ENCODE measurements around the gene ZNF480. TPM values are rescaled to one million over a fixed set of nuclear protein-coding genes. Genes with fewer than 3 reads are reported as not detected.
"Not testable (repeated sequence)": the region's sequence is repeated elsewhere in the genome, so short reads cannot be mapped to it uniquely, and the experiment has no call there.

ZNF480 gene
- total RNA-seq, 1 donor from 2014 or later: 4.6 TPM

DNA sequence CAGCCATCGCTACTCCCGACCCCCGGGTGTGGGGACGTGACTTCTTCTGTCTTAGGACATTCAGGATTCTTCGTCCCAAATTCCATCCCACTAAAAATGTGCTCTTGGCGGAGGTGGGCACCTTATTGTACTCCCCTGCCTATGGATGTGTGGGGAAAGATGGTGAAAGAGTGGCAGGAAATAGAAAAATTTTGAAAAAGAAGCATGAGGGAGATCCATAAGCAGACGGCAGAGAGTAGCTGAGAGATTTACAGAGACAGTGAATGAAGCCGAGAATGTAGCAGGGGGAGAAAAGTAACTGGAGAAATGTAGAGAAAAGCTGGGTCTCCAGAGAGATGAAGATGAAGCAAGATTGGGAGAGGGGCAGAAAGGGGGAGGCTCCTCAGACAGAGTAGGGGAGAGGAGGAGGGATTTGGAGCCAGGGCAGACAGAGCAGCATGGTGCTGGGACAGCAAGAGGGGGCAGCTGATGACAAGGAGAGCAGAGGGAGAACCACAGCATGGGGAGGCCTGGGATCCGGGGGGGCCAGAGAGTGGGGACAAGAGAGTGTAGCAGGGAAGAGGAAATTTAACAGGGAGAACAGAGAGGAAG, 39.9 kb downstream of the ZNF480 start:
- no peak for ATAC-seq
- no peak for DNase-seq (ENCODE audit: low spot score)

DNA sequence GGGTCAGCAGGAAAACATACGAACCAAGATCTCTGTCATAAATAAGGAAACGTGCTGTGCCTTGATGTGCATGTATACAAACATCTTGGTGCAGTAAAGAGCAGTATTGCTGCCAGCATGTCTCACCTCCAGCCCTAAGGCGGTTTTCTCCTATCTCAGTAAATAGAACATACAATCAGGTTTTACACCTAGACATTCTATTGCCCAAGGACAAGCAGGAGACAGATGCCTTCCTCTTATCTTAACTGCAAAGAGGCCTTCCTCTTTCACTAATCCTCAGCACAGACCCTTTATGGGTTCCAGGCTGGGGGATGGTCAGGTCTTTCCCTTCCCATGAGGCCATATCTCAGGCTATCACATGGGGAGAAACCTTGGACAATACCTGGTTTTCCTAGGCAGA, 42.1 kb downstream of the ZNF480 start:
- not testable (repeated sequence) for DNase-seq (ENCODE audit: low spot score); ATAC-seq

DNA sequence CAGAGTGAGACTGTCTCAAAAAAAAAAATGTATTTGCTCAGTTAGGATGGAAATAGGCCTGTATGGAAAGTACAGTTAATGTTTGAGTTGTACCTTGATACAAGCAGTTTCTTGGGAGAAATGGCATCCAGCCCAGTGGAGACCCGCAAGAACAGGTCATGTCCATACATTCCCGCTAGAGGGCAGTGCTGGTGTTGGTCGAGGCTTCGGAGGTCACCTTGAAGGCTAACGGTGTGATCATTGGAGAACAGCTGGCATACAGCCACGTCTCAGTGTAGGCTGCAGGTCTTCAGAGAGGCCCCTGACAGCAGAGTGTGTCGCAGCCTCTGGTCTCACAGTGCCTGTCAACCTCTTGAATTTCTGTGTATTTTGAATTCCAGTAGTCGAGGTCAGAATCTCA, 46.6 kb downstream of the ZNF480 start:
- ATAC-seq (no peak), DNase-seq (ENCODE audit: low spot score) (no peak)

DNA sequence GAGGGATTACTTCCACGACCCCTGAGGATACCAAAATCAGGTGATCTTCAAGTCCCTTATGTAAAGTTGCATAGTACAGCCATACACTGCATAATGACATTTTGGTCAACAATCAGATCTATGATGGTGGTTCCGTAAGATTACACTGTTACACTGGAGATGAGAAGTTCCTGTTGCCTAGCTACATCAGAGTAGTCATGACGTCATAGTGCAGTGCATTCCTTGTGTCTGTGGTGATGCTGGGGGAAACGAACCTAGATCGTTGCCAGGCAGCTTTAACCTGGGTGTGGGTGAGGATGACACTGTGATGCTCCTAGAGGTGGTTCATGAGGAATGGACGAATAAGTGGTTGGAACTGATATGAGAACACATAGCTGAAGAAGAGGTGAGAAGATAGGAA, 48.2 kb downstream of the ZNF480 start:
- ATAC-seq: no peak
- no peak for DNase-seq (ENCODE audit: low spot score)

DNA sequence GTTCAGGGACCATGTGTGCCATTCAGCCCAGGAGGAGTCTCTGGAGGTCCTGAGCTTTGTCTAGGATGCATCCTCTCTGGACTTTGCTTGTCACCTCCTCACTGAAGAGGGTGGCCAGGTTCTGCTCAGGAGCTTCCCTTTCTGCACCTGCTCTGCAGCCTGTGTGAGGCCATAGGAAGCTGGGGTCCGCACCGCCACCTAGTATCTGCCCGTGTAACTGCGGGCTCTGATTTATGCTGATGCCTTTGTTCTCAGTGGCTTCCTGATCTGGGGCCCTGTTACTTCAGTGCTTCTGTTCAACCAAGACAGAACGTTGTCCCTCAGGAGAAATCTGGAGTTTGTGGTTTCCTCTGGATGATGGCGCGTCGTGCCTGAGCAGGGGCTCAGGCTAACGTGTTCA, 54.5 kb downstream of the ZNF480 start:
- ATAC-seq (no peak), DNase-seq (ENCODE audit: low spot score) (no peak)

DNA sequence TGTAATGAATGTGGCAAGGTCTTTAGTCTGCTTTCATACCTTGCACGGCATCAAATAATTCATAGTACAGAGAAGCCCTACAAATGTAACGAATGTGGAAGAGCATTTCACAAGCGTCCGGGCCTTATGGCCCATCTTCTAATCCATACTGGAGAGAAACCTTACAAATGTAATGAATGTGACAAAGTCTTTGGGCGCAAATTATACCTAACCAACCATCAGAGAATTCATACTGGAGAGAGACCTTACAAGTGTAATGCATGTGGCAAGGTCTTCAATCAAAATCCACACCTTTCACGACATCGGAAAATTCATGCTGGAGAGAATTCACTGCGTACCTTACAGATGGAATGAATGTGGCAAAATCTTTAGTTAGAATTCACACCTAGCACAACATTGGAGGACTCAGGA, 69.5 kb downstream of the ZNF480 start:
- no peak for ATAC-seq
- no peak for DNase-seq (ENCODE audit: low spot score)

DNA sequence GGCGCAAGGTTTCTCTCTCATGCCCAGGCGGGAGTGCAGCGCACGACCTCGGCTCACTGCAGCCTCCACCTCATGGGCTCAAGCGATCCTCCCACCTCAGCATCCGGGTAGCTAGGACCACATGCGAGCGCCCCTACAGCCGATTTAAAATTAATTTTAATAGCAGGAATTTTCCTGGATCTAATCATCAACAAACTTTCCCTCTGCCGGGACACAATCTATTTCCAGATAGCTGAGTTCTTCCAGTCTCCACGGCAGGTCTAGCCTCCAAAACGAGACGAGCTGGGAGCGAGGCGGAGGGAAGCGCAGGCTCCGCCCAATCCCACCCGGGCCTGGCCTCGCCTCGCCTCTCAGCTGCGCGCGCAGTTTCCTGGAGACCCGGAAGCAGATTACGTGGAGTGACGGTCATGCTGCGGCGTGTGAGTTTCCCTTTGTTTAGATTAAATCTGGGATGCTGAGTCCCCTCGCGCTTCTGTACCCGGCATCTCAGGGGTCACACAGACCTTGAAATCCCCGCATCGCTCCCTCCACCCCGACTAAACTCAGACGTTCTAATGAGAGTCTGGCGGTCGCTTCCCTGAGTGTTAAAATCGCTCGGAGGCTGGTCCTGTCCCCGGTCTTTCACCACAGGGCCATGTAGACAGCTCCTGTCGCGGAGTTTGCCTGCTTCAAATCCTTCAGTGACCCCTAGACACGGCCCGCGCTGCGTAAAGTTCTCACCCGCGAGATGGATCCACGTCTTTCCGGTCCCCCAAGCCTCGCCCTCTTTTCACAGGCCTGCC, 72.8 kb downstream of the ZNF480 start, which contains the start of gene ZNF880:
ZNF880 (plus strand) TSS at position 365 of the 782 bp plus-strand sequence; CDS start at position 408, 43 bp downstream.
- peak; percentile 85 for ATAC-seq
- DNase-seq (ENCODE audit: low spot score): peak; percentile 73

DNA sequence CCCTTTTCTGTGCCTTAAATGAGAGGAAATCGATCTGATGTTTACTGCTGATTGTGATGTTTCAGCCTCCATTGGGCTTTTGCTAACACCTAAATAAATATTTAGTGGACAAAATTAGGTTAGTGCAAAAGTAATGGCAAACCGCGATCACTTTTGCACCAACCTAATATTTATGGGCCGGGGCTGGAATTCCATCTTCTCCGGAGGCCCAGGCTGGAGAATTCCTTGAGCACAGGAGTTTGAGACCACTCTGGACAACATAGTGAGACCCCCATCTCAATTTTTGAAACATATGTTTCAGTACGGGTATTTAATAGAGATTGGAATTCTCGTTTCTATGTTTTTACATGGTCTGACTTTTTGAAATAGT, 73.4 kb downstream of the ZNF480 start:
- DNase-seq (ENCODE audit: low spot score) (no peak), ATAC-seq (no peak)

Other genes with a start within 250 kb of the ZNF480 start
- 3.0 TPM for gene ZNF432, start 248.3 kb upstream of the ZNF480 start, total RNA-seq
- gene ZNF841, start 201.4 kb upstream of the ZNF480 start, total RNA-seq: 5.5 TPM
- gene ZNF616, start 157.2 kb upstream of the ZNF480 start, total RNA-seq: 3.9 TPM
- gene ZNF836, start 125.5 kb upstream of the ZNF480 start, total RNA-seq: 2.6 TPM
- gene PPP2R1A, start 107.1 kb upstream of the ZNF480 start, total RNA-seq: 68.4 TPM
- 5.5 TPM for gene ZNF766, start 27.6 kb upstream of the ZNF480 start, total RNA-seq
- gene ZNF610, start 39.1 kb downstream of the ZNF480 start, total RNA-seq: not detected
- 0.70 TPM for gene ZNF880, start 72.8 kb downstream of the ZNF480 start, total RNA-seq
- 3.8 TPM for gene ZNF528, start 100.7 kb downstream of the ZNF480 start, total RNA-seq
- gene ZNF534, start 132.0 kb downstream of the ZNF480 start, total RNA-seq: not detected
- not detected for gene ZNF578, start 156.4 kb downstream of the ZNF480 start, total RNA-seq
- gene ZNF808, start 230.5 kb downstream of the ZNF480 start, total RNA-seq: 6.2 TPM

All from left lobe of liver (tissue), 2 donors.